ENCODE results near the gene LSG1. TPM values are rescaled to one million over a fixed set of nuclear protein-coding genes. Genes with fewer than 3 reads are reported as not detected.
A peak's percentile ranks its signal among the peaks of the same experiment; 100 is the strongest.

LSG1 gene
- total and polyA plus RNA-seq, 8 donors, result 11.3 to 47.1 (median 13.8) TPM

GRCh38 chr3:194602669-194603171 lies 69.3 kb downstream of the LSG1 start:
- no peak for TF ChIP-seq CTCF (IDR thresholded peaks at IDR 0.05)
- no peak for FAIRE-seq
- no peak for ATAC-seq
- Histone ChIP-seq H3K9me3 (no peaks in the 10 kb centered on the region), H3K27me3 (no peaks in the 10 kb centered on the region), H3K36me3 (no peaks in the 10 kb centered on the region), H3K4me1 (no peaks in the 10 kb centered on the region), H3K4me3 (no peak overlapping the region), H3K27ac (no peak overlapping the region)
- 72 to 77% methylated on average over 10 of the region's 10 CpGs for WGBS, 2 donors
- intact Hi-C loops (cut with DNase I), result no loop called here
- peak in 1 of 6 donors; percentile 20 for DNase-seq

- Histone ChIP-seq H3K9me3 (no peaks in the 10 kb centered on the region), H3K27me3 (no peaks in the 10 kb centered on the region), H3K36me3 (no peaks in the 10 kb centered on the region), H3K4me1 (no peaks in the 10 kb centered on the region), H3K27ac (no peak overlapping the region), H3K4me3 (no peak overlapping the region)
- intact Hi-C loops (cut with DNase I), result loop anchor here in 1 of 3 donors (10.0 kb wide), 1 partner anchor 124 kb away; no protein-coding TSS in a partner anchor
- no peak for TF ChIP-seq CTCF (IDR thresholded peaks at IDR 0.05)
- no peak for ATAC-seq
- peak in 1 of 6 donors; percentile 23 for DNase-seq
- 77 to 85% methylated on average over 25 of the region's 25 CpGs for WGBS, 2 donors
- FAIRE-seq, result no peak
These were observed 73.0 kb downstream of the LSG1 start for GRCh38 chr3:194598771-194599557.

GRCh38 chr3:194596906-194597305 lies 75.1 kb downstream of the LSG1 start:
- intact Hi-C loops (cut with DNase I), result loop anchor here in 1 of 3 donors (10.0 kb wide), 1 partner anchor 122 kb away; no protein-coding TSS in a partner anchor
- FAIRE-seq, result no peak

GRCh38 chr3:194592798-194593752 lies 78.9 kb downstream of the LSG1 start:
- TF ChIP-seq CTCF (IDR thresholded peaks at IDR 0.05), result no peak
- WGBS, 2 donors, result 59 to 74% methylated on average over 10 of the region's 10 CpGs
- Histone ChIP-seq H3K4me3 (no peak overlapping the region), H3K9me3 (no peaks in the 10 kb centered on the region), H3K27me3 (no peaks in the 10 kb centered on the region), H3K27ac (peak overlapping the region in 2 of 4 donors; percentile 47 to 54), H3K36me3 (no peaks in the 10 kb centered on the region), H3K4me1 (peaks cover 0 to 3% (median 0%) of the 10 kb centered on the region in 3 donors)
- FAIRE-seq (no peak), DNase-seq (no peak), ATAC-seq (peak in 3 of 4 donors; percentile 61 to 73 (median 70))
- intact Hi-C loops (cut with DNase I), result loop anchor here in 1 of 3 donors (10.0 kb wide), 1 partner anchor 118 kb away; no protein-coding TSS in a partner anchor

More at GRCh38 chr3:194596906-194597305, 75.1 kb downstream of the LSG1 start:
- DNase-seq (no peak), ATAC-seq (no peak)
- Histone ChIP-seq H3K27ac (no peak overlapping the region), H3K4me3 (no peak overlapping the region), H3K27me3 (no peaks in the 10 kb centered on the region), H3K9me3 (no peaks in the 10 kb centered on the region), H3K36me3 (no peaks in the 10 kb centered on the region), H3K4me1 (peaks cover 0 to 3% (median 0%) of the 10 kb centered on the region in 3 donors)
- 58 to 67% methylated on average over 5 of the region's 5 CpGs for WGBS, 2 donors
- no peak for TF ChIP-seq CTCF (IDR thresholded peaks at IDR 0.05)

Other genes starting within 250 kb of the LSG1 start
- gene ATP13A3, start 185.2 kb downstream of the LSG1 start, total RNA-seq, result 10 to 100 TPM; 17.9 to 66.6 (median 28.9) TPM
- 10 to 100 TPM in 1 of 2 donors, 1 to 10 TPM in 1; 9.3 to 17.6 TPM for gene ATP13A3, start 185.2 kb downstream of the LSG1 start, polyA plus RNA-seq
- 10 to 100 TPM in 1 of 6 donors, 1 to 10 TPM in 5; 1.7 to 11.4 (median 2.8) TPM for gene TMEM44, start 38.8 kb downstream of the LSG1 start, total RNA-seq
- gene TMEM44, start 38.8 kb downstream of the LSG1 start, polyA plus RNA-seq, result 10 to 100 TPM in 1 of 2 donors, 1 to 10 TPM in 1; 7.4 to 17.8 TPM
- gene FAM43A, start 13.7 kb upstream of the LSG1 start, total RNA-seq, result 1 to 10 TPM; 1.2 to 2.8 (median 1.5) TPM
- gene FAM43A, start 13.7 kb upstream of the LSG1 start, polyA plus RNA-seq, result 1 to 10 TPM; 1.9 to 2.0 TPM

Data from pancreas (tissue), 10 donors.